Anterior cingulate cortex (tissue), 58 donors: Measurements from ENCODE around the gene EXOC6.

ENCODE experiments used
- DNase-seq, 58 donors: peaks; one replicate each; lab custom pipeline; 2025; lab: John Stamatoyannopoulos, UW

The EXOC6 gene

DNA sequence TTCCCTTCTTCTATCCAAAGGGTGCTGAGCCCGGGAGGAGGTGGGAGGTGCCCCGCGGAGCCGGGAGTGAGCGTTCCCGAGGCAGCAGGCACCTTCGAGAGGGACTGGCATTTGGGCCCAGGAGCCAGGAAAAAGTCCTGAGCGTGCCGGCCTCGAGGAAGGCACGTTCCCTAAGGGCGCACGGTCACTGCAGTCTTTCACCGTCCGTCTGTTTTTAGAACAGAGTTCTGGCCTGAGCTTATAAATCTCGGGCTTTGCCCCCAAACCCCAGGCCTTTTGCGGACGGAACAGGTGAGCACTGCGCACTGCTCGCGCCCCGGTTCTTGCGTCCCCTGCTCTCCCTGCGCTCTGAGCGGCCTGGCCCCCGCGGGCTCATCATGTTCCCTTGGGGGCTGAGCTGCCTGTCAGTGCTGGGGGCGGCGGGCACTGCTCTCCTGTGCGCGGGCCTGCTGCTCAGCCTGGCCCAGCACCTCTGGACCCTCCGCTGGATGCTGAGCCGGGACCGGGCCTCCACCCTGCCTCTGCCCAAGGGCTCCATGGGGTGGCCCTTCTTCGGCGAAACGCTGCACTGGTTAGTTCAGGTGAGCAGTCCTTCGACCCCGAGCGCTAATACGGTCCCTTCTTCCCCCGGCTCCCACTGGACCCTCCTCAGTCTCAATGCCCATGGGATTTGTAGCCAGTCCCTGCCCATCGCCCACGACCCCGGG is 212.7 kb downstream of the EXOC6 start:
- no peak for DNase-seq

DNA sequence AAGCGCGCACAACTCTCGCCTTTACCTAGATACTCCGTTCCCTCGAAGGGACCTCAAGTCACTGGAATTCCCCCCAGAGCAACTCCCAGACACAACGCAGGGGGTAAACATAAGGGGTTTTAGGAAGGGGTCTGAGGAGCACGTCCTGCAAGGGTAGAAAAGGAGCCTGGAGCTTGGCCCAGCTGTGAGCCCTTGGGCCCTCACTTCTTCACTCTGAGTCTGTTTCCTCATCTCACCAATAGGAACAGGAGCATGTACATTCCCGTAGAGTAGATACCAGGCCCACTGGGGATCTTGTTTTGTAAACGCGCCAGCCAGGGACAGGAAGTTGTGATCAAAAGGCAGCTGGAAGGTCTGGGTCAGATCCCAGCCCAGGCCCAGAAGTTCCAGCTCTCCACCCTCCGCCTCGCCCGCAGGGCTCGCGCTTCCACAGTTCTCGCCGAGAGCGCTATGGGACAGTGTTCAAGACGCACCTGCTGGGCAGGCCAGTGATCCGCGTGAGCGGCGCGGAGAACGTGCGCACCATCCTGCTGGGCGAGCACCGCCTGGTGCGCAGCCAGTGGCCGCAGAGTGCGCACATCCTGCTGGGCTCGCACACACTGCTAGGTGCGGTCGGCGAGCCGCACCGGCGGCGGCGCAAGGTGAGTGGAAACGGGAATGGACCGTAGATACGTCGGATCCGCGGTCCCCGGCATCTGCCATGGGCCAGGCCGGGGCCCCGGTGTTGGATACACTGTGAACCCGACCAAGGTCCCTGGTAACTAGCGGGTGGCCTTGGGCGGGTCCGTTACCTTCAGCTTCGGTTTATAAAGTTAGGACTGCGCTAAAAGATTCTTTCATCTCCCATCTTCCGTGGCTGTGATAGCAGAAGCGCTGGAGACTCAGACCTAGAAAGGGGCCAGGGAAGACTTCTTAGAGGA is 213.5 kb downstream of the EXOC6 start:
- DNase-seq: no peak

DNA sequence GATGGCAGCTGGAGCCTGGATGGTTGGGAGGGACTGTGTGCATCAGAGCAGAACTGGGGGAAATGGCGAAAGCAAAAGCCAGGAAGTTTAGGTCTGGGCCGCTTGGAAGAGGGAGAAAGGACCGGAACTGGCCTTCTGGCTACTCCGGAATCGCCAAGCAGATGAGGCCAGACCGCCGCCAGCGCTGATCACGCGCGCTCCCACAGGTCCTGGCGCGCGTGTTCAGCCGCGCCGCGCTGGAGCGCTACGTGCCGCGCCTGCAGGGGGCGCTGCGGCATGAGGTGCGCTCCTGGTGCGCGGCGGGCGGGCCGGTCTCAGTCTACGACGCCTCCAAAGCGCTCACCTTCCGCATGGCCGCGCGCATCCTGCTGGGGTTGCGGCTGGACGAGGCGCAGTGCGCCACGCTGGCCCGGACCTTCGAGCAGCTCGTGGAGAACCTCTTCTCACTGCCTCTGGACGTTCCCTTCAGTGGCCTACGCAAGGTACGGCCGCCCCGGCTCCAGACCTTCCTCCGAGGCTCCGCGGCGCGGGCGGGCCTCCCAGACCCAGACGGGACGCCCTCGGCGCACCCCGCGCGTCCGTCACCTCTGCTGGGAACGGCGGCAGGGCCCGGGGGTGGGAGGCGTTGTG is 214.3 kb downstream of the EXOC6 start:
- DNase-seq: no peak

DNA sequence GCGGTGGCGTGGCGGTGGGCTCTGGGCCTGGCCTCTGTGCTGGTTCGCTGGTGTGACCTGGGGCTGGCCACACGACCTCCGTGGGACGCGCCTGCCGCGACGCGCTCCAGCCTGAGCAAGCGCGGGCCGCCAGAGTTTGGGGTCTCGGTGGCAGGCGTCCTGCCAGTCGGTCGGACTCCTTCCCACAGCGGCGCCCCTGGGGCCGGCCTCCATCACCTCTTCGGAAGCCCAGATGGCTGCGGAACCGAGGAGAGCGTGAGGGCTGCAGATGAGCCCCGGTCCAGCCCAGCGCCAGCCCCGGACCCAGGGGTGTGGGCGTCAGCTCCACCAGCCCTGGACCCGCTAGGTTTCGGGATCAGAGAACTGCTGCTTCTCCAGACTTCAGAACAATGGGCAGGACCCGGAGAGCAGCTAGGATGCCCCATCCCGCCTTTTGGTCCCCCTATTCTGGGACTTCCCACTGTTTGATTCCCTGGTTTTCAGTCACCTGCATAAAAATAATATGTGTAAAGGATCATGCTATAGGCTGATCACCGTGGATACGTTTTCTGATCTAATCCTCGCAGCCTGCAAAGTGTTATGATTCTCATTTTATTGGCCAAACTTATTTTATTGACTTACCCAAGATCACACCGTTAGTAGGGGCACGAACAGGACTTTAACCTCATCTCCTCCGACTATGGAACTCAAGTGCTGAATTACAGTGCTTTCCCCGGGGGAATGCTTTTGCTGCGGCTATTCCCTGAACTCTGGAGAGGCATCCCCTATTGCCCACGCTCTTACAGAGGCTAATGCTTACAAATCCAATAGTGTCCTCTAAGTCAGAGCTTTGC is 215.0 kb downstream of the EXOC6 start:
- no peak for DNase-seq

DNA sequence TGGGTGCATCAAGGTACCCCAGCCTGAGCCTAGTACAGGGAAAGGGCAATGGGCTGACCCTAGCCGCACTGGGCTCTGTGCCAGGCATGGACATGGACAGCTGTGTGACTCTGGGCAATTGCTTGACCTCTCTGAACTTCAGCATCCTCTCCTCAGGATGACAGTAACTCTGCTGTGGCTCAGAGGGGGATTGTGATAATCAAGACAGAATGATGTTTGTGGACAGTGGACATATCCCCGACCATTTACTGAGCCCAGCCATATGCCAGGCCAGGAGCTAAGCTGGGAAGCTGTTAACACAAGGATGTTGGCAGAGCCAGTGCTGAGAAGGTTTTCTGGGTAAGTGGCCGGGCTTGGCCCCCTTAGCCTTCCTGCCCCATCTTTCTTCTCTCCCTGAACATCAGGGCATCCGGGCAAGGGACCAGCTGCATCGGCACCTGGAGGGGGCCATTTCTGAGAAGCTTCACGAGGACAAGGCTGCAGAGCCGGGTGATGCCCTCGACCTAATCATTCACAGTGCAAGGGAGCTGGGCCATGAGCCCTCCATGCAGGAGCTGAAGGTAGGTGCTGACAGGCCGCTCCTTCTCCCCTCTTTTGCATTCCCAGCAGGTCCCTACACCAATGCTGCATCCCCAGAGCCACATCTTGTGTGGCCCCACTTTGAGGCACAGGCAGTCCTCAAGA is 215.8 kb downstream of the EXOC6 start:
- DNase-seq: no peak

DNA sequence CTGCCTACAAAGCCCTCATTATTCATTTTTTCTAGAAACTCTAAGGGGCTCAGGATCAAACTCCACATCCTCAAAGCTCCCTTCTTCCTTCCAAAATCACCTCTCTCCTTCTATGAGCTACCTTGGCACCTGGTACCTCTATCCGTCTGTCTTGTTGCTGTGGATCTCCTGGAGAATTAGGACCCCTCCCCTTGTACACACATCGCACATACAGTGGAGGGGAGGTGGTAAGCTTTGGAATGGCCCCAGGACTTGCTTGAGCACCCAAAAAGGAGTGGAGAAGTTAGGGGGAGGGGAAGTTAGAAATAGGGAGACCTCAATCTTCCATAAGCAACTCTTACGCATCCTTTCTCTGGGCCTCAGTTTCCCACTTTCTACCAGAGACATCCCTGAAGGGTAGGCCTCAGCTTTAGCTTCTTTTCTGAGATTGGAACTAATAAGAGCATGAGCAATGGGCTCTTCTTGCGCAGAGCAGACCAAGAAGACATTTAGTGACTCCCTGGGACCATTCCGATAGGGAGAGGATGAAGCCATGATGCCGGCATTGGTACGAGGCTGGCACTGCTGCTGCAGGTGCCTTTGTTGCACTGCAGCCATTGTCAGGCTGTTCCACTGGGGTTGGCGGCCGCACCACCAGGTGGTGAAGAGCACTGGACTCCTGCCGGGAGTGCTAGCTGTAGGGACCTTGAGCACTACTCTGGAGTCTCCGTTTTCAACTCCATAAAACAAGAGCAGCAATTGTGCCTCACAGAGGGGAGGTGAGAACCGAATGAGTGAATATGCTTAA is 216.7 kb downstream of the EXOC6 start:
- no peak for DNase-seq

DNA sequence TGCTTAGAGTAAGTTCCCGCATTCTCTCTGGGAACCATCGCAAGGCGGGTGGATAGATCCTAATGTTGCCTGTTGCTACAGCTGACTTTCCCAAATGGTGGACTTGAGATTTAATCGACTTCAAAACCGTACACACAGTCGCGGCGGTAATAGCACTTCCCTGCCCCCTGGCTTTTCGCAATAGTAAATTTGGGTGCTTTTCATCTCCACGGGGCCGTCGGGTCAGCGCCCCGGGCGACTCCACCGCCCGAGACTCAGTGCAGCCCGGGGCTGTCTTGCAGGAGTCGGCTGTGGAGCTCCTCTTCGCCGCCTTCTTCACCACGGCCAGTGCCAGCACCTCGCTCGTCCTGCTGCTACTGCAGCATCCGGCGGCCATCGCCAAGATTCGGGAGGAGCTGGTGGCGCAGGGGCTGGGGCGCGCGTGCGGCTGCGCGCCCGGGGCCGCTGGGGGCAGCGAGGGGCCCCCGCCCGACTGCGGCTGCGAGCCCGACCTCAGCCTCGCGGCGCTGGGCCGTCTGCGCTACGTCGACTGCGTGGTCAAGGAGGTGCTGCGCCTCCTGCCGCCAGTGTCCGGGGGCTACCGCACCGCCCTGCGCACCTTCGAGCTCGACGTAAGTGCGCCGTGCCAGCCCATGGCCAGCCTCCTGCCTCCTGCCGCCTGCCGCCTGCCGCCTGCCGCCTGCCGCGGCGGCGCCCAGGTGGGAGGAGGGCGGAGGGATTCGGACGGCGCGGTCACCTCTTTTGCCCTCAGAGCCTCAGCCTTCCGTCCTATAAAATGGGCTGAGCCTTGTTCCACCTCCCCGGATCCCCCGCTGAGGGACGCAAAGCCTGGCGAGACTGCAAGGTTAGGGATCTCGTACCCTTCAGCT is 217.6 kb downstream of the EXOC6 start:
- no peak for DNase-seq

DNA sequence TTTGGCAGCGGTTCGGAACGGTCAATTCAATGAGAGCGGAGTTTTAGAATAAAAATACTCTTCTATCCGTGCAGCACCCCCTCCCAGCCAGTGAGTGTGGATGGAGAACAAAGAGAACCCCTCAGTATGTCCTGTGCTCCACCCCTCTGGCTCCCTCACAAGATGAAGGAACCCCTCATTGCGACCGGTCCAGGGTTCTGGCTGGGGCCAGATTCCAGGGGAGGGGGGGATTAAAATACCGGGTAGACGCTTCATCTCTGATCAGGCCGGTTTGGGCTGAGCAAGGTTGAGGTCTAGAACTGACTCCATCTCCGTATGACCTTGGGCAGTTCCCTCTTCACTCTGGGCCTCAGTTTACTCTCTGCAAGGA is 218.2 kb downstream of the EXOC6 start:
- DNase-seq: no peak

DNA sequence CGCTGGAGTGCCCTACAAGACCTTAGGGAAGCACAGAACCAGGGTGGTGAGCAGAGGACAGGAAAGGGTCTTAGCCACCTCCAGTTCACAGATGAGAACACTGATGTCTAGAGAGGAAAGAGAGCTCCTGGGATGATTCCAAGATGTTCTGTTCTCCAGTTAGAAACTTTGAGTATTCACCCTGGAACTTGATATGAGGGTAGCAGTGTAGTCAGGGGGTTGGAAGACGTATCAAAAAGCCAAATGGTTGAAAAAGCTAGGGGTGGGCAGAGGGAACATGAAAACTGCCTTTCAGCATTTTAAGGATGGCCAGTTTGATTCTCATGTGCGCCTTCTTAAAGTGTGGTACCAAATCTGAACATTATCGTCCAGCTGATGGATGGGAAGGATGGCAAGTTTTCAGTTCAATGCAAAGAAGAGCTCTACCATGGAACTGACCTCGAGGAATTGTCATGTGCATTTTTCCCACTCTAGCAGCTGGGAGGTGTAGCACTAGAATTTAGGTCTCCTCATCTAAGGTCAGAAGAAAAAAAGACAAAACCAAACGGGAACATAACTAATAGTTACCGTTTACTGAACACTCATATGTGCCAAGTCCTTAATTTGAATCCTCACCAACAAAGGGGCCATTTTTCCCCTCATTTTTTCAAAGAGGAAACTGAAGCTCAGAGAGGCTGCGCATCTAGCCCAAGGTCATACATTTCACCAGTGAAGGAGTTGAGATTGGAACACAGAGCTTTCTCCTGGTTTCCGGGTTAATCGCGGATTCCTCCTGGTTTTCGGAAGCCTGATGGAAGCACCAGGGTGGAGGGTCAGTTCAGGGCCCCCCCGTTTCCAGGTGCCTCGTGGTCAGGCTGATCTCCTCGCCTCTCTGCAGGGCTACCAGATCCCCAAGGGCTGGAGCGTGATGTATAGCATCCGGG is 219.4 kb downstream of the EXOC6 start:
- no peak for DNase-seq

DNA sequence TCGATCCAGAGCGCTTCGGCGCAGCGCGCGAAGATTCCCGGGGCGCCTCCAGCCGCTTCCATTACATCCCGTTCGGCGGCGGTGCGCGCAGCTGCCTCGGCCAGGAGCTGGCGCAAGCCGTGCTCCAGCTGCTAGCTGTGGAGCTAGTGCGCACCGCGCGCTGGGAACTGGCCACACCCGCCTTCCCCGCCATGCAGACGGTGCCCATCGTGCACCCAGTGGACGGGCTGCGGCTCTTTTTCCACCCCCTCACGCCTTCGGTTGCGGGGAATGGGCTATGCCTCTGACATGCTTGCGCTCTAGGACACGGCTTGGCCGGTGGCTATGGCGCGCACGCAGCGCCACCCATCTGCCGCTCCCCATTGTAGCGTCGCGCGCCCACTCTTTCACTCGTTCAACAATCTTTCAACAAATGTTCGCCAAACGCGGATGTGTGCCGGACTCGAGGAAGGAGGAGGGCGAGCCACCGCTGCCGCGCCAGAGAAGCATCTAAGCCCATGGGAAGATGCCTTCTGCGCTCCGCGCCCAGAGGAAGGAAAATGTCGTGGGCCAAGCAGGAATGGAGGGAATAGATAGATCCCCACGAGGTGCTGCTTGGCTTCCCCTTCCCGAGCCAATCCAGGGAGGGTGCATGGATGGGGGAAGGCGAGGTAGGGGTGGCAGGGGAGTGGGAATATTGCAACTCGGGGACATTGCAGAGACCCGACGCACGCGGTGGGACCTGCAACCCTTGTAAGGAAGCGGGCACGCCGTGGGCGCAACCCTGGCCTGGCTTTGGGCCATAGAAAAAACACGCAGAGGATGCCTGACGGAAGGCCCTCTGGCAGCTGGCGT is 220.3 kb downstream of the EXOC6 start:
- DNase-seq: peak in 6 of 58 donors; percentile 15 to 31 (median 28)

DNA sequence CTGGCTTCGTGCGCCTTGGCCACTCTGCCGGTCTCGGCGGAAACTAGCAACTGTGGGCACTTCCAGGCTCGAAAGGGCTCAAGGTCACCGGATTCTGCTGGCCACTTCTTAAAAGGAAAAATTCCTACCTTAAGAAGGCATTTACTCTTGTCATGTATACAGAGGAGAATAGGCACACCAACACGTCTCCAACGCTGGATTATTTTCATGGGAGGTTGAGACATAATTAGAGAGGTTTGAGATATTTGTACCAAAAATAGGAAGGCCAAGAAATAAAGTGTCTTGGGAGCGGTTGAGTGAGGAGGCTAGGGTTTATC is 220.9 kb downstream of the EXOC6 start:
- DNase-seq: no peak

DNA sequence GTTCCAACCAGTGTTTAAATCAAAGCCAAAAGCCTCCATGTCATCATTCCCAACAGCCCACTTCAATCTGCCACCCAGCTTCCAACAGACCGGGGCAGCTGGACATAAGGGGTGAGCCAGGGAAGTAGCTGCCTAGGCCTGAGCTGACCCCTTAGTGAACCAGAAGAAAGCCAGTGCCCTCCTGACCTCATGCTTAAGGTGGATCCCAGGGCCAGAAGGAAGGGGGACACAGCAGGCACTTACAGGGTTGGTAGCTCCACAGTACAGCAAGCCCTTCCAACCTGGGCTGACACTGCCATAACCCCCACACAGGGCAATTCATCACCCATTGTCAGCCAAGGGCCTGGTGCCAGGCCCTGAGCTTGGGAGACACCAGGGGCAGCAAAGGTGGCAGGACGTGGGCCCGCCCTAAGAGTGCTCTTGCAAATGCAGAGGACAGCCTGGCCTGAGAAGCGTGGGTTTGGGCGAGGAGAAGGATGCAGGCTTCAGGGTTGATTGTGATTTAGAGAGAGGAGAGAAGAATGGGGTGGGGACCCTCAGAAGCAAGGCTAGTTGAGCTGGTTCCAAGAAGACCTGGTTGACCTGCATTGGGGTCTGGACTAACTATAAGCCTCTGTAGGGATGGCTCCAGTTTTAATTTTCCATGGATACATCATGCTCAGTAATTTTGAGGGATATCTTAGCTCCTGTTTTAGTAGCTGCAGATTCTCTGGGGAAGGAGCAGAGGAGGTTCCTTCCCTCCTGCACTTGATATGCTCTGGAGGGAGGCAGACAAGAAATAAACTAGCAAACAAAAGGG is 222.3 kb downstream of the EXOC6 start:
- DNase-seq: no peak

DNA sequence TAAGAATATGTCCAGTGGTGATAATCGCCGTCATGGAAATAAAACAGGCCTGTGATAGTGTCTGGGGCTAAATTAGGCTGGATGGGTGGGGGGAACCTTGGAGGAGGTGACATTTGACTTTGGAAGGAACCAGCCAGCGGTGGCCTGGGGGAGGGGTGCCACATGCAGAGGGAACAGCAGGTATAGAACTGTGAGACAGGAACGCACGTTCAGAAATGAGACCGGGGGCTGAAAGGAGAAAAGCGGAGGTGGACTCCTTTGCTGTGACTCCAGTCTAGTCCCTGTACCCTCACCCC is 222.8 kb downstream of the EXOC6 start:
- no peak for DNase-seq

DNA sequence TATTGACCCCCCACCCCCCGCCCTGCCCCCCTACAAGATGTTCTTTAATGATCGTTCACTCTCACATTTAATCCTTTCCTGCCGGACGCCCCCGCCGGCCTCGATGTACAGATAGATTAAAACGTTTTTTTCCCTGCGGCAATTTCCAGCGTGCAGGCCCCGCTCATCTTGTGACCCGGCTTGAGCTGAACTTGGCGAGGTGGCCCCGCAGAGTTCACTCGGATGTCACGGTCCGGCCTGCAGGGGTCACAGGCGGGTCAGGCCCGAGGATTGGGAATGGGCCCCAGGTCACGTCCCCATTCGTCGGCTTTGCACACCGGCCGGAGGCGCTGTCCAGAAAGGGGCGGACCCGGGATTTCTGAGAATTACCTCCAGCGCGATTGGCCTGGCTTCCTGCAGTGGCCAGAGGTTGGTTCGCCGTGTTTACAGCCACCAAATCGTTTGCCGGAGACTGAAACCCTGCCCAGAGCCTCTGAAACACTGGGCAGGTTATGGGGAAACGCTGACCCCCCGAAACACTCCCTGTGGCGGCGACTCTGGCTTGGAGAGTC is 223.4 kb downstream of the EXOC6 start:
- DNase-seq: no peak

DNA sequence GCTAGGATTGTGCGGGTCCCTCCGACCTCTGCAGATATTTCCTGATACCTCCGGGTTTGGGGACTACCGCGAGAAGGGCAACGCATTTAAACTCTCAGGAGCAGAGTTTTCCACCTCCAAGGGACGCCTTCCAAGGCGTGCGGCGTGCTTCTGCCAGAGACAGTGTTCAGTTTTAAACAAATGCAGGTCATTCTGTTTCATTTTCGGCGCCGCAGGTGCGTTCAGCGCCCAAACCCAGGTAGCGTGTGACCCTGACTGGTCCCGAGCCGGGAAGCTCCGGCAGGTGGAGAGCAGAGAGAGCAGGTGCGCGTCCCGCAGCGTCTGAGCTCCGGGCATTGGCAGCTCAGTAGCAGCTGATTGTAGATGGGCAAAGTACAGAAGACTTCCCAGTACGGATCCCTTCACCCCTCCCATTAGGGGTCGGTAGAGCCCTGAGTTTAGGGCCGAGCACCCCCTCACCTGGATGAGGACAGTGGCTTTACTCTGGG is 223.9 kb downstream of the EXOC6 start:
- no peak for DNase-seq
